HG02885 (cell line): Measurements from ENCODE around the gene AKT1.
"Not testable (repeated sequence)": the region's sequence is repeated elsewhere in the genome, so short reads cannot be mapped to it uniquely, and the experiment has no call there.

Experiments used
- ATAC-seq: cut with Tn5 transposase; IDR thresholded peaks from one replicate; pipeline ENCODE4 v1.9.1; 2021; ENCODE audit warnings: mild to moderate bottlenecking; ENCODE audit not compliant: unreplicated experiment, poor library complexity

The AKT1 gene

GRCh38 chr14:104819361-104819781 lies 23.8 kb upstream of the AKT1 start:
- no peak for ATAC-seq

- ATAC-seq = no peak
These were observed 23.2 kb upstream of the AKT1 start for GRCh38 chr14:104818714-104819161.

- no peak for ATAC-seq
These were observed 22.6 kb upstream of the AKT1 start for GRCh38 chr14:104817930-104818713.

GRCh38 chr14:104816616-104816884 lies 21.0 kb upstream of the AKT1 start:
- ATAC-seq = no peak

- not testable (repeated sequence) for ATAC-seq
These were observed 19.2 kb upstream of the AKT1 start for GRCh38 chr14:104814701-104815100.

GRCh38 chr14:104813286-104813685 lies 17.7 kb upstream of the AKT1 start:
- ATAC-seq = no peak

GRCh38 chr14:104810316-104810715 lies 14.8 kb upstream of the AKT1 start:
- no peak for ATAC-seq

- no peak for ATAC-seq
These were observed 12.9 kb upstream of the AKT1 start for GRCh38 chr14:104808456-104808855.

GRCh38 chr14:104806625-104807465 lies 11.3 kb upstream of the AKT1 start:
- no peak for ATAC-seq

GRCh38 chr14:104805941-104806624 lies 10.5 kb upstream of the AKT1 start:
- ATAC-seq = no peak

GRCh38 chr14:104805326-104805678 lies 9.8 kb upstream of the AKT1 start:
- ATAC-seq = no peak

GRCh38 chr14:104804481-104805325 lies 9.2 kb upstream of the AKT1 start:
- no peak for ATAC-seq

- no peak for ATAC-seq
These were observed 8.4 kb upstream of the AKT1 start for GRCh38 chr14:104803912-104804410.

- ATAC-seq = no peak
These were observed 7.8 kb upstream of the AKT1 start for GRCh38 chr14:104803280-104803911.

GRCh38 chr14:104802394-104803184 lies 7.0 kb upstream of the AKT1 start:
- ATAC-seq = no peak

- no peak for ATAC-seq
These were observed 6.2 kb upstream of the AKT1 start for GRCh38 chr14:104801520-104802393.

- ATAC-seq = peak; percentile 53
These were observed 5.4 kb upstream of the AKT1 start, which contains the start of gene ZBTB42 for GRCh38 chr14:104800771-104801519. TSS of gene ZBTB42 (plus strand) at chr14:104801101. CDS start at chr14:104801198, 97 bp downstream.
